PFSK-1 (cell line): ENCODE results near the gene KRT25.

Source experiments
- FOXP2 ChIP-seq: optimal IDR thresholded peaks from 2 replicates; pipeline ENCODE3; 2011; ENCODE audit warnings: borderline replicate concordance, control low read depth, inconsistent platforms; ENCODE audit not compliant: insufficient read depth; ENCODE audit errors: extremely low read length, extremely low read depth
- POLR2AphosphoS5 ChIP-seq: IDR thresholded peaks from 2 replicates; pipeline ENCODE4 v1.6.1; 2012; ENCODE audit warnings: low read depth, mild to moderate bottlenecking, control low read depth, low read length, moderate library complexity
- SIN3A ChIP-seq: IDR thresholded peaks from 2 replicates; pipeline ENCODE4 v1.6.1; 2012; ENCODE audit warnings: mild to moderate bottlenecking, low read length, moderate library complexity, borderline replicate concordance; ENCODE audit not compliant: insufficient read depth
- TAF1 ChIP-seq: IDR thresholded peaks from 2 replicates; pipeline ENCODE4 v1.6.1; 2012; ENCODE audit warnings: low read length, control low read depth, borderline replicate concordance; ENCODE audit not compliant: insufficient read depth
- TF ChIP-seq, protein P1 (sequence below), 2 experiments: IDR thresholded peaks; 2 replicates each; pipeline versions ENCODE4 v1.6.1 to v1.8.0; 2011 to 2012; ENCODE audit warnings: low read depth in 2 of 2, low read length in 2 of 2, control low read depth in 1 of 2, inconsistent platforms in 1 of 2, mild to moderate bottlenecking in 1 of 2, moderate library complexity in 1 of 2; ENCODE audit not compliant: insufficient read depth in 1 of 2

KRT25 gene

DNA sequence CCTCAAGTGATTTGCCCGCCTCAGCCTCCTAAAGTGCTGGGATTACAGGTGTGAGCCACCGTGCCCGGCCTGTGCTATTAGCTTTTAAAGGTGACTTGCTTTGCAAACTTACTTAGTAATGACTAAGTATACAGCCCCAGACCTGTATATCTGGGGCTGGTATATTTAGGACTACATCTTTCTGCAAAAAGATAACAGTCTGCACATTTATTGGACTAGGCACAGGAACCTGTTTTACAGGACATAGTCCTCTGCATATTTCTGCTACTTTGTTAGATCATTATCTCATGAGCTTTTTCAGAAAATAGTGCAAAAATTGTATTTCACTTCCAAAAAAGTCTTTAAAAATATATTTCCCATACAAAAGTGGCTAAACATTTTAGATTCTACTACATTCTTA is 52.9 kb downstream of the KRT25 start:
- TF ChIP-seq SIN3A (no peak), TAF1 (no peak), POLR2AphosphoS5 (no peak), FOXP2 (no peak)
- TF ChIP-seq, protein P1, sequence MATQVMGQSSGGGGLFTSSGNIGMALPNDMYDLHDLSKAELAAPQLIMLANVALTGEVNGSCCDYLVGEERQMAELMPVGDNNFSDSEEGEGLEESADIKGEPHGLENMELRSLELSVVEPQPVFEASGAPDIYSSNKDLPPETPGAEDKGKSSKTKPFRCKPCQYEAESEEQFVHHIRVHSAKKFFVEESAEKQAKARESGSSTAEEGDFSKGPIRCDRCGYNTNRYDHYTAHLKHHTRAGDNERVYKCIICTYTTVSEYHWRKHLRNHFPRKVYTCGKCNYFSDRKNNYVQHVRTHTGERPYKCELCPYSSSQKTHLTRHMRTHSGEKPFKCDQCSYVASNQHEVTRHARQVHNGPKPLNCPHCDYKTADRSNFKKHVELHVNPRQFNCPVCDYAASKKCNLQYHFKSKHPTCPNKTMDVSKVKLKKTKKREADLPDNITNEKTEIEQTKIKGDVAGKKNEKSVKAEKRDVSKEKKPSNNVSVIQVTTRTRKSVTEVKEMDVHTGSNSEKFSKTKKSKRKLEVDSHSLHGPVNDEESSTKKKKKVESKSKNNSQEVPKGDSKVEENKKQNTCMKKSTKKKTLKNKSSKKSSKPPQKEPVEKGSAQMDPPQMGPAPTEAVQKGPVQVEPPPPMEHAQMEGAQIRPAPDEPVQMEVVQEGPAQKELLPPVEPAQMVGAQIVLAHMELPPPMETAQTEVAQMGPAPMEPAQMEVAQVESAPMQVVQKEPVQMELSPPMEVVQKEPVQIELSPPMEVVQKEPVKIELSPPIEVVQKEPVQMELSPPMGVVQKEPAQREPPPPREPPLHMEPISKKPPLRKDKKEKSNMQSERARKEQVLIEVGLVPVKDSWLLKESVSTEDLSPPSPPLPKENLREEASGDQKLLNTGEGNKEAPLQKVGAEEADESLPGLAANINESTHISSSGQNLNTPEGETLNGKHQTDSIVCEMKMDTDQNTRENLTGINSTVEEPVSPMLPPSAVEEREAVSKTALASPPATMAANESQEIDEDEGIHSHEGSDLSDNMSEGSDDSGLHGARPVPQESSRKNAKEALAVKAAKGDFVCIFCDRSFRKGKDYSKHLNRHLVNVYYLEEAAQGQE (IDR thresholded peaks at IDR 0.05; ENCODE audit: insufficient read depth in 1 of 2, low read depth in 2 of 2, low read length in 2 of 2): no peak

GRCh38 chr17:40699853-40700252 is 55.3 kb downstream of the KRT25 start:
- TF ChIP-seq TAF1 (no peak), SIN3A (no peak), POLR2AphosphoS5 (no peak), FOXP2 (no peak)
- TF ChIP-seq, protein P1 (IDR thresholded peaks at IDR 0.05; ENCODE audit: insufficient read depth in 1 of 2, low read depth in 2 of 2, low read length in 2 of 2): no peak

- TF ChIP-seq POLR2AphosphoS5: no peak
- TF ChIP-seq FOXP2: no peak
- no peak for TF ChIP-seq TAF1
- TF ChIP-seq, protein P1 (IDR thresholded peaks at IDR 0.05; ENCODE audit: insufficient read depth in 1 of 2, low read depth in 2 of 2, low read length in 2 of 2): no peak
- no peak for TF ChIP-seq SIN3A
These were observed 55.8 kb downstream of the KRT25 start for GRCh38 chr17:40699371-40699770.
